Hypothalamus (tissue), 51 donors: Measurements from ENCODE around the gene RFPL4A.
"Not testable (repeated sequence)": the region's sequence is repeated elsewhere in the genome, so short reads cannot be mapped to it uniquely, and the experiment has no call there.

Source experiments
- DNase-seq, 51 donors: peaks; one replicate each; lab custom pipeline; 2025; lab: John Stamatoyannopoulos, UW

The RFPL4A gene

GRCh38 chr19:55758797-55759196 is at the start of gene RFPL4A:
TSS of gene RFPL4A (plus strand) at chr19:55759097. CDS start at chr19:55761801, 2,704 bp downstream.
- not testable (repeated sequence) for DNase-seq

- no peak for DNase-seq
Observed at GRCh38 chr19:55711719-55712118, 47.2 kb upstream of the RFPL4A start.

- no peak for DNase-seq
Observed at GRCh38 chr19:55712804-55713631, 45.9 kb upstream of the RFPL4A start.

GRCh38 chr19:55716531-55716930 is 42.4 kb upstream of the RFPL4A start:
- no peak for DNase-seq

GRCh38 chr19:55717251-55717650 is 41.6 kb upstream of the RFPL4A start:
- no peak for DNase-seq

GRCh38 chr19:55717879-55718711 is 40.8 kb upstream of the RFPL4A start:
- DNase-seq = not testable (repeated sequence)

GRCh38 chr19:55720214-55720746 is 38.6 kb upstream of the RFPL4A start:
- no peak for DNase-seq

GRCh38 chr19:55720801-55721200 is 38.1 kb upstream of the RFPL4A start:
- DNase-seq = no peak

GRCh38 chr19:55723491-55723890 is 35.4 kb upstream of the RFPL4A start:
- DNase-seq = no peak

GRCh38 chr19:55730378-55730777 is 28.5 kb upstream of the RFPL4A start:
- not testable (repeated sequence) for DNase-seq

- no peak for DNase-seq
Observed at GRCh38 chr19:55738302-55738701, 20.6 kb upstream of the RFPL4A start, which contains the start of gene NLRP9. TSS of gene NLRP9 (minus strand) at chr19:55738402. CDS start at chr19:55738374, 28 bp downstream.

GRCh38 chr19:55750715-55751114 is 8.2 kb upstream of the RFPL4A start:
- DNase-seq = no peak

GRCh38 chr19:55753401-55753800 is 5.5 kb upstream of the RFPL4A start:
- DNase-seq = no peak

- DNase-seq = not testable (repeated sequence)
Observed at GRCh38 chr19:55756808-55757207, 2.1 kb upstream of the RFPL4A start.

GRCh38 chr19:55766466-55766865 is 7.6 kb downstream of the RFPL4A start:
- peak in 2 of 51 donors; percentile 0 to 32 for DNase-seq

- not testable (repeated sequence) for DNase-seq
Observed at GRCh38 chr19:55768818-55769217, 9.9 kb downstream of the RFPL4A start, which contains the start of gene RFPL4AL1. TSS of gene RFPL4AL1 (plus strand) at chr19:55769118. CDS start at chr19:55771805, 2,687 bp downstream.

- DNase-seq = not testable (repeated sequence)
Observed at GRCh38 chr19:55769632-55770031, 10.7 kb downstream of the RFPL4A start.

- no peak for DNase-seq
Observed at GRCh38 chr19:55777528-55777927, 18.6 kb downstream of the RFPL4A start.

GRCh38 chr19:55778331-55778730 is 19.4 kb downstream of the RFPL4A start:
- DNase-seq = no peak

- no peak for DNase-seq
Observed at GRCh38 chr19:55781112-55781511, 22.2 kb downstream of the RFPL4A start.

GRCh38 chr19:55795021-55795420 is 36.1 kb downstream of the RFPL4A start:
- no peak for DNase-seq
